H1 (cell line): ENCODE results near the gene SPPL2B.

Experiments used
- EGR1 ChIP-seq: IDR thresholded peaks from 2 replicates; pipeline ENCODE4 v1.6.1; 2011; ENCODE audit warnings: low read depth, low read length, borderline replicate concordance
- EZH2 ChIP-seq: fragments of 200-600 bp; sonication (generic); IDR thresholded peaks from 2 replicates; pipeline ENCODE4 v1.7.1; 2012; ENCODE audit warnings: low read depth, mild to moderate bottlenecking, moderate library complexity, low read length, inconsistent platforms; ENCODE audit not compliant: severe bottlenecking
- GABPA ChIP-seq: IDR thresholded peaks from 2 replicates; pipeline ENCODE4 v1.6.1; 2011; ENCODE audit warnings: mild to moderate bottlenecking, low read length, moderate library complexity, borderline replicate concordance; ENCODE audit not compliant: insufficient read depth
- JUN ChIP-seq: IDR thresholded peaks from 2 replicates; pipeline ENCODE4 v1.6.1; 2011; ENCODE audit warnings: low read depth, mild to moderate bottlenecking, improper control_type of control experiment, low read length
- JUND ChIP-seq: IDR thresholded peaks from 2 replicates; pipeline ENCODE4 v1.6.1; 2011; ENCODE audit warnings: mild to moderate bottlenecking, improper control_type of control experiment, low read length
- KDM1A ChIP-seq: fragments of 200-600, 300-600 bp; sonication (generic); IDR thresholded peaks from 2 replicates; pipeline ENCODE4 v1.7.1; 2016; ENCODE audit warnings: mild to moderate bottlenecking, low read length, borderline replicate concordance
- POLR2A ChIP-seq, 2 experiments: IDR thresholded peaks; 1 replicate in 1 of 2; 2 replicates in 1 of 2; pipeline ENCODE4 v1.6.1; 2011; ENCODE audit warnings: low read depth in 2 of 2, low read length in 2 of 2, mild to moderate bottlenecking in 2 of 2; ENCODE audit errors: control extremely low read depth in 1 of 2
- SP4 ChIP-seq: IDR thresholded peaks from 2 replicates; pipeline ENCODE4 v1.6.1; 2012; ENCODE audit warnings: low read length, inconsistent platforms
- TAF1 ChIP-seq: IDR thresholded peaks from 2 replicates; pipeline ENCODE4 v1.6.1; 2011; ENCODE audit warnings: mild to moderate bottlenecking, low read depth, low read length
- ZNF274 ChIP-seq: IDR thresholded peaks from 2 replicates; pipeline ENCODE4 v1.7.0; 2012; ENCODE audit warnings: low read length, borderline replicate concordance; ENCODE audit errors: extremely low read depth
- TF ChIP-seq, protein P1 (sequence below), 3 experiments: IDR thresholded peaks; 1 replicate in 2 of 3; 2 replicates in 1 of 3; pipeline versions ENCODE4 v1.5.1 to v1.6.1; 2011; ENCODE audit warnings: low read length in 3 of 3, mild to moderate bottlenecking in 3 of 3, inconsistent platforms in 2 of 3, low read depth in 1 of 3, moderate library complexity in 1 of 3; ENCODE audit not compliant: insufficient read depth in 1 of 3; ENCODE audit errors: control extremely low read depth in 1 of 3
- TF ChIP-seq, protein P2 (sequence below): fragments of 300-600 bp; sonication (generic); IDR thresholded peaks from 2 replicates; pipeline ENCODE4 v1.7.1; 2012; ENCODE audit warnings: low read length, moderate library complexity, mild to moderate bottlenecking, inconsistent platforms; ENCODE audit not compliant: insufficient replicate concordance

- TF ChIP-seq ZNF274: no peak
- TF ChIP-seq POLR2A (IDR thresholded peaks at IDR 0.05; ENCODE audit: control extremely low read depth in 1 of 2, low read depth in 2 of 2, low read length in 2 of 2): no peak
- TF ChIP-seq, protein P1, sequence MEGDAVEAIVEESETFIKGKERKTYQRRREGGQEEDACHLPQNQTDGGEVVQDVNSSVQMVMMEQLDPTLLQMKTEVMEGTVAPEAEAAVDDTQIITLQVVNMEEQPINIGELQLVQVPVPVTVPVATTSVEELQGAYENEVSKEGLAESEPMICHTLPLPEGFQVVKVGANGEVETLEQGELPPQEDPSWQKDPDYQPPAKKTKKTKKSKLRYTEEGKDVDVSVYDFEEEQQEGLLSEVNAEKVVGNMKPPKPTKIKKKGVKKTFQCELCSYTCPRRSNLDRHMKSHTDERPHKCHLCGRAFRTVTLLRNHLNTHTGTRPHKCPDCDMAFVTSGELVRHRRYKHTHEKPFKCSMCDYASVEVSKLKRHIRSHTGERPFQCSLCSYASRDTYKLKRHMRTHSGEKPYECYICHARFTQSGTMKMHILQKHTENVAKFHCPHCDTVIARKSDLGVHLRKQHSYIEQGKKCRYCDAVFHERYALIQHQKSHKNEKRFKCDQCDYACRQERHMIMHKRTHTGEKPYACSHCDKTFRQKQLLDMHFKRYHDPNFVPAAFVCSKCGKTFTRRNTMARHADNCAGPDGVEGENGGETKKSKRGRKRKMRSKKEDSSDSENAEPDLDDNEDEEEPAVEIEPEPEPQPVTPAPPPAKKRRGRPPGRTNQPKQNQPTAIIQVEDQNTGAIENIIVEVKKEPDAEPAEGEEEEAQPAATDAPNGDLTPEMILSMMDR (IDR thresholded peaks at IDR 0.05; ENCODE audit: control extremely low read depth in 1 of 3, insufficient read depth in 1 of 3, low read depth in 1 of 3, low read length in 3 of 3): no peak
- no peak for TF ChIP-seq JUN
- TF ChIP-seq, protein P2, sequence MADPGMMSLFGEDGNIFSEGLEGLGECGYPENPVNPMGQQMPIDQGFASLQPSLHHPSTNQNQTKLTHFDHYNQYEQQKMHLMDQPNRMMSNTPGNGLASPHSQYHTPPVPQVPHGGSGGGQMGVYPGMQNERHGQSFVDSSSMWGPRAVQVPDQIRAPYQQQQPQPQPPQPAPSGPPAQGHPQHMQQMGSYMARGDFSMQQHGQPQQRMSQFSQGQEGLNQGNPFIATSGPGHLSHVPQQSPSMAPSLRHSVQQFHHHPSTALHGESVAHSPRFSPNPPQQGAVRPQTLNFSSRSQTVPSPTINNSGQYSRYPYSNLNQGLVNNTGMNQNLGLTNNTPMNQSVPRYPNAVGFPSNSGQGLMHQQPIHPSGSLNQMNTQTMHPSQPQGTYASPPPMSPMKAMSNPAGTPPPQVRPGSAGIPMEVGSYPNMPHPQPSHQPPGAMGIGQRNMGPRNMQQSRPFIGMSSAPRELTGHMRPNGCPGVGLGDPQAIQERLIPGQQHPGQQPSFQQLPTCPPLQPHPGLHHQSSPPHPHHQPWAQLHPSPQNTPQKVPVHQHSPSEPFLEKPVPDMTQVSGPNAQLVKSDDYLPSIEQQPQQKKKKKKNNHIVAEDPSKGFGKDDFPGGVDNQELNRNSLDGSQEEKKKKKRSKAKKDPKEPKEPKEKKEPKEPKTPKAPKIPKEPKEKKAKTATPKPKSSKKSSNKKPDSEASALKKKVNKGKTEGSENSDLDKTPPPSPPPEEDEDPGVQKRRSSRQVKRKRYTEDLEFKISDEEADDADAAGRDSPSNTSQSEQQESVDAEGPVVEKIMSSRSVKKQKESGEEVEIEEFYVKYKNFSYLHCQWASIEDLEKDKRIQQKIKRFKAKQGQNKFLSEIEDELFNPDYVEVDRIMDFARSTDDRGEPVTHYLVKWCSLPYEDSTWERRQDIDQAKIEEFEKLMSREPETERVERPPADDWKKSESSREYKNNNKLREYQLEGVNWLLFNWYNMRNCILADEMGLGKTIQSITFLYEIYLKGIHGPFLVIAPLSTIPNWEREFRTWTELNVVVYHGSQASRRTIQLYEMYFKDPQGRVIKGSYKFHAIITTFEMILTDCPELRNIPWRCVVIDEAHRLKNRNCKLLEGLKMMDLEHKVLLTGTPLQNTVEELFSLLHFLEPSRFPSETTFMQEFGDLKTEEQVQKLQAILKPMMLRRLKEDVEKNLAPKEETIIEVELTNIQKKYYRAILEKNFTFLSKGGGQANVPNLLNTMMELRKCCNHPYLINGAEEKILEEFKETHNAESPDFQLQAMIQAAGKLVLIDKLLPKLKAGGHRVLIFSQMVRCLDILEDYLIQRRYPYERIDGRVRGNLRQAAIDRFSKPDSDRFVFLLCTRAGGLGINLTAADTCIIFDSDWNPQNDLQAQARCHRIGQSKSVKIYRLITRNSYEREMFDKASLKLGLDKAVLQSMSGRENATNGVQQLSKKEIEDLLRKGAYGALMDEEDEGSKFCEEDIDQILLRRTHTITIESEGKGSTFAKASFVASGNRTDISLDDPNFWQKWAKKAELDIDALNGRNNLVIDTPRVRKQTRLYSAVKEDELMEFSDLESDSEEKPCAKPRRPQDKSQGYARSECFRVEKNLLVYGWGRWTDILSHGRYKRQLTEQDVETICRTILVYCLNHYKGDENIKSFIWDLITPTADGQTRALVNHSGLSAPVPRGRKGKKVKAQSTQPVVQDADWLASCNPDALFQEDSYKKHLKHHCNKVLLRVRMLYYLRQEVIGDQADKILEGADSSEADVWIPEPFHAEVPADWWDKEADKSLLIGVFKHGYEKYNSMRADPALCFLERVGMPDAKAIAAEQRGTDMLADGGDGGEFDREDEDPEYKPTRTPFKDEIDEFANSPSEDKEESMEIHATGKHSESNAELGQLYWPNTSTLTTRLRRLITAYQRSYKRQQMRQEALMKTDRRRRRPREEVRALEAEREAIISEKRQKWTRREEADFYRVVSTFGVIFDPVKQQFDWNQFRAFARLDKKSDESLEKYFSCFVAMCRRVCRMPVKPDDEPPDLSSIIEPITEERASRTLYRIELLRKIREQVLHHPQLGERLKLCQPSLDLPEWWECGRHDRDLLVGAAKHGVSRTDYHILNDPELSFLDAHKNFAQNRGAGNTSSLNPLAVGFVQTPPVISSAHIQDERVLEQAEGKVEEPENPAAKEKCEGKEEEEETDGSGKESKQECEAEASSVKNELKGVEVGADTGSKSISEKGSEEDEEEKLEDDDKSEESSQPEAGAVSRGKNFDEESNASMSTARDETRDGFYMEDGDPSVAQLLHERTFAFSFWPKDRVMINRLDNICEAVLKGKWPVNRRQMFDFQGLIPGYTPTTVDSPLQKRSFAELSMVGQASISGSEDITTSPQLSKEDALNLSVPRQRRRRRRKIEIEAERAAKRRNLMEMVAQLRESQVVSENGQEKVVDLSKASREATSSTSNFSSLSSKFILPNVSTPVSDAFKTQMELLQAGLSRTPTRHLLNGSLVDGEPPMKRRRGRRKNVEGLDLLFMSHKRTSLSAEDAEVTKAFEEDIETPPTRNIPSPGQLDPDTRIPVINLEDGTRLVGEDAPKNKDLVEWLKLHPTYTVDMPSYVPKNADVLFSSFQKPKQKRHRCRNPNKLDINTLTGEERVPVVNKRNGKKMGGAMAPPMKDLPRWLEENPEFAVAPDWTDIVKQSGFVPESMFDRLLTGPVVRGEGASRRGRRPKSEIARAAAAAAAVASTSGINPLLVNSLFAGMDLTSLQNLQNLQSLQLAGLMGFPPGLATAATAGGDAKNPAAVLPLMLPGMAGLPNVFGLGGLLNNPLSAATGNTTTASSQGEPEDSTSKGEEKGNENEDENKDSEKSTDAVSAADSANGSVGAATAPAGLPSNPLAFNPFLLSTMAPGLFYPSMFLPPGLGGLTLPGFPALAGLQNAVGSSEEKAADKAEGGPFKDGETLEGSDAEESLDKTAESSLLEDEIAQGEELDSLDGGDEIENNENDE: no peak
- no peak for TF ChIP-seq JUND
- TF ChIP-seq TAF1: no peak
- TF ChIP-seq SP4: no peak
- no peak for TF ChIP-seq KDM1A
- no peak for TF ChIP-seq EGR1
- no peak for TF ChIP-seq EZH2
- TF ChIP-seq GABPA: no peak
Observed at GRCh38 chr19:2359992-2360685, 31.7 kb downstream of the SPPL2B start, which contains the start of gene TMPRSS9.
